GM19035 (cell line): ENCODE results near the gene TP73.

Experiments
- ATAC-seq: cut with Tn5 transposase; IDR thresholded peaks from one replicate; pipeline ENCODE4 v1.9.1; 2021; ENCODE audit not compliant: unreplicated experiment

Gene TP73

DNA sequence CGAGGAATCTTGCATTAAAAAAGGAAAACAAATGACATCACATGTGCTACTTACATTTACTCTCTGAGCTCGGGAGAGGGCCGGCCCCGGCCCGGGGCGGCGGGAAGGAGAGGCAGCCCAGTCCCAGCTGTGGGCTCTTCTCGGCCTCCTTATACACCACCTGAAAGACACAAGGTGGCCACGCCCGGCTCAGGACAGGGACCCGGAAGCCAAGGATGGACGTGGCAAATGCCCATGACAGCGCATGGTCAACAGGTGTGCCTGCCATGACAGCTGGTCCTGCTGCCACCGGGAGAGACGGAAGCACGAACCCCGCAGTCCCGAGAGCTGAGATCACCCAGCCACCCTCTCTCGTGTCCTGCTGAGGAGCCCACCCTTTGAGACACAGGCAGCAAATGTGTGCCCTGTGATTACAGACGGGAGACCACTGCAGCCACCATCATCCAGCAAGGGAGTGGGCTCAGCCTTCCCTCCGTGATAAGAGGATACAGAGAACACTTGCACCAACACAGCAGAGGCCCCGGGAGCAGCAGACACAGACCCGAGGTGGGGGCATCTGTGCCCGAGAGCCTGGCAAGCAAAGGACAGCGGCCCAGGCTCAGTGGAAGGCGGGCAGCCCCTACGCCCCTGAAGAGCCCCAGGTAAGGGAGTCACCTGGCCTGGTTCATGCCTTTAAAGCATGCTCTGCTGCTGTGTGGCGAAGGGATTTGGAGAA, 18.8 kb upstream of the TP73 start:
- no peak for ATAC-seq

DNA sequence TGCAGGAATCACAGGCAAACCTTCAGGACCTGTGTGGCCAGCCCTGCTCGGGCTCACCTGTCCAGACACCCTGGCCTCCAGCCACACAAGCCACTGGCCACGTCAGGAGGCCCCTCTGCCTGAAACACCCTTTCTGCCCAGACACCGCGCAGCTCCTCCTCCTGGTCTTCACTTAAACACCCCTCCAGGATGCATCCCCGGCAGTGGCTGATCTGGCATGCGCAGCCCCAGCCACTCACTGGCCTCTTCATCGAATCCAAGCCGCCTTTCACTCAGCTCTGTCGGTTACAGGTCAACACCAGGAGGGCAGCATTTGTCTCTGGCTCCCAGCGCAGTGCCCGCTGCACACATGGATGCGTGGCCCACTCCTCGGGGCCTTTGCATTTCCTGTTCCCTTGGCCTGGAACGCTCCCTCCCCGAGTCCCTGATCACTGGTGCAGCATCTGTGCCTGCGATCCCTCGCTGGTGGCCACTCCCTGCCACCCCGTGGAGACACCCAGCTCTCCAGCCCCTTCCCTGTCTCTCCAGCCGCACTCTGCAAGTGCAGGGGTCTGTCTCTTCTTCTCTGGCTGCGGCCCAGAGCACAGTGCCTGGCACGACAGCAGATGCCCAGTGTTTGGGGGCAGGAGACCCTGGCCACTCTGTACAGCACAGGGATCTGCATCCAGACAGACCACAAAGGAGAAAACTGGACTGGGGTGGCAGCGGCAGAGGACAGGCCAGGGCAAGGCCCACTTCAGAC, 18.1 kb upstream of the TP73 start:
- no peak for ATAC-seq

DNA sequence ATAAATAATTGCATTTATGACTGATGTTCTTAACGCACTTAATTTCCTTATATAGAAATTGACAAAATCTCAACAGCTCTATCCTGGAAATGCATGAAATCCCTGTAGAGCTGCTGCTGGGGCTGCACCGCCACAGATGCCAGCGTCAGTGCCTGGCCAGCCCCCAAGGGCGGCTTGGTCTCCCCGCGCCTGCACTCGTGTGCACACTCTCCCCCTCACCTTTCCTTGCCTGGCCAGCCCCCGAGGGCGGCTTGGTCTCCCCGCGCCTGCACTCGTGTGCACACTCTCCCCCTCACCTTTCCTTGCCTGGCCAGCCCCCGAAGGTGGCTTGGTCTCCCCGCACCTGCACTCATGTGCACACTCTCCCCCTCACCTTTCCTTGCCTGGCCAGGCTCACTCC, 16.2 kb upstream of the TP73 start:
- no peak for ATAC-seq

DNA sequence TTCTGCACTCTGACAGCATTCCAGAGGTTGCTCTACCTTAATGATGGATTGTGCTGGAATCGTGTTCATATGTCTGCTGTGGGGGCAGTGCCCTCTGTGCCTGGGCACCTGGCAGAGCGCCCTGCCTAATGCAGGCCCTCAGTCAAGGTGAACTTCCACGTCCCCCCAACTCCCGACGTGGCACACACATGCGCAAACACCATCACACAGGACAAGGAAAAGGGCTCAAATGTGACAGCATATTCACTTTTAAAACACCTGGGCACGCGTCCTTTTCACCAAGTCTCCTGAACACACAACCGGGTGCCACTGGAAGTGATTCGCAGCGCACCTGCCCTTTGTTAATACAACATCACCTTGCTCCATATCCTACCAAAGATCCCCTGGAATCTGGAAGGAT, 15.8 kb upstream of the TP73 start:
- no peak for ATAC-seq

DNA sequence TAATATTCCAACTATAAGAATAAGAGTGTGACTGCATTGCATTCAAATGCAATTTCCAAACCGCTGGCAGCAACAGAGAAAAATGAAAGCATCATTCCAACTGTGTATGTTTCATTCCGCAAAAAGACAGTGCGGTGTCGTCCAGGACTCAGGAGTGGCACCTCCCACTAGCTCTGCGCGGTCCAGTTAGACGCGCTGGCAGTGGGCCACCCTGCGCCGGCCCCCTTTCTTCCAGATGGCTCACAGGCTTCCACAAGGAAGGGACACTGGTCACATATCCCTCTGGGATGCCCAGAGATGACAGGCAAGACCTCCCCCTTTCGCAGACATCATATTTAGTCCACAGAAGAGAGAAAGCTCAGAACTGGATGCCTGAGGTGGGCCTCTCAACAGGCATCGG, 14.3 kb upstream of the TP73 start:
- no peak for ATAC-seq

DNA sequence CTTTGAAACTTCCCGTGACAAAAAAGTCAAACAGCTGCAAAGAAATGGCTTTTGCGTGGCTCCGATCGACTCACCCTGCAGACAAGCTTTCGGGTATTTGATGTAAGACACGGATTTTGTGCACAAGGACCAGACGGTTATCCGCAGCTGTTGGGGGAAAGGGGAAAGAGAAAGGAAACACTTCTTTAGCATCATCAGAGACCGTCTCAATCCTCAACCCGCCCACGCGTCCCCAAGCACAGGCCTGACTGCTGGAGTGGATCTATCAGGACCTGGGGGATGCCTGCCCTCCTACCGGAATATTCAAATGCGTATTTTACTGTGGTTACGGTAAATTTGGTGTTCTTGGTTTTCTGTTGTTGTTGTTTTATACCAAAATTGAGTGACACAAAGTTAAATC, 13.6 kb upstream of the TP73 start:
- no peak for ATAC-seq

DNA sequence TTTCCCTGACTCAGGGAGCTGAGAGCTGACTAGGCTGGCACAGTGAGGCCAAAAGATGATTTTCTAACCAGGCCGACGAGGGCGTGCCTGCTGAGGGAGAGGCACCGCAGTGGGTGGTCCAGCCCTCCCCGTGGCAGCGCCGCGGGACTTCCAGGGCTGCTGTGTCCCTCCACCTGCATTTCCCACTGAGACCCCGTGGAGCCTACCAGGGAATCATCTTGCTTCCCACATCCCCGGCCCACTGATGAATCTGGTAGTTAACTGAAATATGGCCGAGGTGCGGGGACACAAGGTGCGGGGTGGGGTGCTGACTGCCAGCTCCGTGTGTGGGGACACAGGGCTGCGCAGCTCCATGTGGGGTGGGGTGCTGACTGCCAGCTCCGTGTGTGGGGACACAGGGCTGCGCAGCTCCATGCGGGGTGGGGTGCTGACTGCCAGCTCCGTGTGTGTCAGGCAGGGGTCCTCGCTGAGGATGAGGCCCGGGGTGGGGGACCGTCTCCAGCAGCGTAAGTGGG, 12.9 kb upstream of the TP73 start:
- no peak for ATAC-seq

DNA sequence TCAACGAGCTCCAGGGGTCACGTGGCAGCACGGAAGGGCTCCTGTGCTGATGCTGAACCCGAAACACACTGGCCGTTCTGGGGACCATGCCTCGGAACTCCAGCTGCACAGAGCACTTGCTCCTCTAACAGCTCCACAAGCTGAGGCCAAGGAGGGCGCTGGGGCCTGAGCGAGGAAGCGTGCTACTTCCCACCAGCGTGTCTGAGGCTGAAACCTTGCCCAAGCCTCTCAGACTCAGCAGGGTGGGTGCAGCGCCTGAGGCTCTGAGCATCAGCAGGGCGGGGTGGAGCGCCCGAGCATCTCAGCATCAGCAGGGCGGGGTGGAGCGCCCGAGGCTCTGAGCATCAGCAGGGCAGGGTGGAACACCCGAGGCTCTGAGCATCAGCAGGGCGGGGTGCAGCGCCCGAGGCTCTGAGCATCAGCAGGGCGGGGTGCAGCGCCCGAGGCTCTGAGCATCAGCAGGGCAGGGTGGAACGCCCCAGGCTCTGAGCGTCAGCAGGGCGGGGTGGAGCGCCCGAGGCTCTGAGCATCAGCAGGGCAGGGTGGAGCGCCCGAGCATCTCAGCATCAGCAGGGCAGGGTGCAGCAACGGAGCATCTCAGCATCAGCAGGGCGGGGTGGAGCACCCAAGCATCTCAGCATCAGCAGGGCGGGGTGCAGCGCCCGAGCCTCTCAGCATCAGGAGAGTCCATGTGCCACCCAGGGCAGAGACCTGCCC, 12.0 kb upstream of the TP73 start:
- no peak for ATAC-seq

DNA sequence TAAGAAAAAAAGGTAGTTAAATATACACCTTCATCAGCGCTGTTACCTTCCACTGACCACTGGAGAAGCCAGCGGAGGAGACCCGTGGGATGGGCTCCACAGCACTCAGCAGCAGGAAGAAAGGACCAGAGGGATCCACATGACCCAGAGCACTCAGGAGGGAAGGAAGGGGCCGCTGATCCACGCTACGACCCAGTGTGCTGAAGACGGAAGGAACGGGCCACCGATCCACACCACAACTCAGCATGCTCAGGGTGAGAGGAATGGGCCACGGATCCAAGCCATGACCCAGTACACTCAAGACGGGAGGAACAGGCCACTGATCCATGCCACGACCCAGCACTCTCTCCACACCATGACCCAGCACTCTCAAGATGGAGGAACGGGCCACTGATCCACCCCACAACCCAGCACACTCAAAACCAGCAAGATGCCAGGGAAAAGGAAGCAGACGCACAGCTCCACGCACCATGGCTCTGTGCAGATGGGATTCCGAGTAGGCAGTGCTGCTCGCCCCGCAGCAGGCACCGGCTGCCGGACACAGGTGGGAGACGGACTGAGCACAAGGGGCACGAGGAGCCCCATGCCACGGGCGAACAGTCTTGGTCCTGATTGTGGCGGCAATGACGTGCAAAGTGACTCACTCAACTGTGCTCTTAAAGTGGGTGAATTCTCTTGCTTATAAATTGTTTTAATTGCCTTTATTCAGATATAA, 11.1 kb upstream of the TP73 start:
- no peak for ATAC-seq

DNA sequence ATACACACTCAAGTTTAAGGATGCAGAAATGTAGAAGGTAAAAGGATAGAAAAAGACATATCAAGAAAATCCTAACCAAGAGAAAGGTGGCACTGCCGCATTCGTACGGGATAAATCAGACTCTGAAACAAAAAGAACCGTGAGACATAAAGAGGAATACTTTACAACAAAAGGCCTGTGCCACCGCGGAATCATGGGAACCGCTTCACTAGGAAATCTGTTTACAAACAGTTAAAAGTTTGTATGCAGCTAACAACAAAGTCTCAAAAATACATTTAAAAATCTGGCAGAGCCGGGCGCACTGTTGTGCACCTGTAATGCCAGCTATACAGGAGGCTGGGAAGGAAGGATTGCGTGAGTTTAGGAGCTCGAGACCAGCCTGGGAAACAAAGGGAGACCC, 10.5 kb upstream of the TP73 start:
- no peak for ATAC-seq

DNA sequence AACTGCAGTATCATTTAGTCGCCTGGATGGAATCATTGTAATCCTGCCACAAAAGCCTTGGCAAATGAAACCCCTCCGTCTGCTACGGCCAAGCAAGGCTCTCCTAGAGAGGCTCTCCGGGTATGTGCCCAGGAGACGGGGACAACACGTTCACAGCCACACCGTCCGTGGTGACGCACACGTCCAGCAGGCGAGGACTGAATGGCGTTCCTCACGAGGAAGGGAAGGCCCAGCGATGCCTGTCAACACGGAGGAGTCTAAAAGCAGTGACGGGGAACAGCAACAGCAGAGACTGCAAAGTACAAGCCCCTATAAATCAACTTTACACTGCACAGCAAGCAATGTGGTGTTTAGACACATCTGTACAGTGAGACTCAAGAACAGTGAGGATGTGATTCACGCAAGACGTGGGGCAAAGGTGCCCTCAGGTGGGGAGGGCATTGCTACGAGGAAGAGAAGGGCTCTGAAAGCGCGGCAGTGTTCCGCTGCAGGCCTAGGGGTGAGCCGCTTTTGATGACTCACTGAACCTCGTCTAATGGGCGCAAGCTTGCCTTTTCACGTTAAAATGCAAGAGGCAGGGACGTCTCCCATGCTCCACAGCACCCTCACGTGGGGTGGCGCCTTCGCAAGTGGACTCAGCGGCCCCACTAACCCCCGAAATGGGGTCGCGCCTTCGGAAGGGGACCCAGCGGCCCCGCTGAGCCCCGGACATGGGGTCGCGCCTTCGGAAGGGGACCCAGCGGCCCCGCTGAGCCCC, 9.2 kb upstream of the TP73 start:
- ATAC-seq = no peak

DNA sequence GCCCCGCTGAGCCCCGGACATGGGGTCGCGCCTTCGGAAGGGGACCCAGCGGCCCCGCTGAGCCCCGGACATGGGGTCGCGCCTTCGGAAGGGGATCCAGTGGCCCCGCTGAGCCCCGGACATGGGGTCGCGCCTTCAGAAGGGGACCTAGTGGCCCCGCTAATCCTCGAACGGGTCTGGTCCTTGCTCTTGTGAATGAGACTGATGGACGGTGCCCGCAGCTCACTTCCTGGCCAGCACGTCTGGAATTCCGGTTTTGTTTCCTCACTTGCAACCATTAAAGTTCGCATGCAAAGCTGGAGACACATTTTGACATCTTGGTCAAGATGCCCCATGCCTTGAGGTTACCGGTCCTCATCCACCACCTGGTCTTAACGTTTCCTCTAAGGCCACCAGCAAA, 8.0 kb upstream of the TP73 start:
- no peak for ATAC-seq

DNA sequence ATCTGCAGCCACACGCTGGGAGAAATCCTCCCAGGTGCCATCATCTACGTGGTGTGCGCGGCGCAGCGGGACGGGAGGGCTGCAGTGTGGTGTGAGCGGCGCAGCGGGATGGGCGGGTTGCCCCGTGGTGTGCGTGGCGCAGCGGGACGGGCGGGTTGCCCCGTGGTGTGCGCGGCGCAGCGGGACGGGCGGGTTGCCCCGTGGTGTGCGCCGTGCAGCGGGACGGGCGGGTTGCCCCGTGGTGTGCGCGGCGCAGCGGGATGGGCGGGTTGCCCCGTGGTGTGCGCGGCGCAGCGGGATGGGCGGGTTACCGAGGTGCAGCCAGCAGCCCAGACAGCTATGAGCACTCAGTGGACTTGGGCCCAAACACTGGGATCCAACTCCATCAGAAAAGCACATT, 7.1 kb upstream of the TP73 start:
- no peak for ATAC-seq

DNA sequence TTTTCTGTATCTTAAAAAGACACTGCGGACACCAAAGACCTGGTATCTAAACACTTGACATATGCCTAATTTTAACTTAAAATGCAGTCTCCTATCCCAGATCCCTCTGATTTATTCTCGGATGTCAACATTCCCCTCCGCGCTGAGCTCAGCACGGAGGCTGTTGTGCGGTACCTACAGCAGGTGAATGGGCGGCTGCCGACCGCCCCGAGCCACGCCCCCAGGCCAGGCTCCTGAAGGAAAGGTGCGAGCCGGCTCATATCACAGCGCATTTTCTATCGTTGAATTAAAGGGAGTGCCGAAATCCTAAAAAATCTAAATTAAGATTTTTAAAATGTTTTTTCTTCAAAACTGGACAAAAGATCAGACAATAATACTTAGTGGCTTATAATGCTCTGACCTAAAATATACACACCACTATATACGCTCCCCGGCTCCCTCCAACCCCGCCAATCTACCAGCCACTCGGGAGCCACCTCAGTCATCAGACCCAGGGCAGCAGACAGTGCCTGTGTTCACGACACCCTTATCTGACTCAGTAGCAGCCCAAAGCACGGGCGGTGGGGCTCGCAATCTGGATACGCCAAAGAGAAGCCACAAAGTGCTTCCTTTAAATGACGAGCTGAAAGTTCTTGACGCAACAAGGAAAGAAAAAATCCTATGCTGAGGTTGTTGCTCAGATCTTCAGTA, 6.5 kb upstream of the TP73 start:
- no peak for ATAC-seq

DNA sequence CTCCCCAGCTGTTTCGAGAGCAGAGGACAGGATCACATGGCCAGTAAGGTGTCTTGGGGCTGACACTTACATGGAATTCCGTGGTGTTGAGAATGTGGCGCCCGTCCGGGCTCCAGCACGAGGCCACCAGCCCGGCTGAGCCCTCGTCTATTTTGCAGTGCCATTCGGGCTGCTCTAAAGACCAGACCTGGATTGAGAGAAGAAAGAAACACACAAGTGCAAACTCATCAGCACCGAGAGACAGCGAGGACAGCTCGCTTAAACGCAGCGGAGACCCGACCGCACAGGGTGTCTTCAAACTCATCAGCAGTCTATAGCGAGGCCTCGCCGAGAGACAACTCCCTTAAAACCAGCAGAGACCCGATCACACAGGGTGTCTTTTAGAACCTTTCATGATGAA, 5.7 kb upstream of the TP73 start:
- no peak for ATAC-seq

DNA sequence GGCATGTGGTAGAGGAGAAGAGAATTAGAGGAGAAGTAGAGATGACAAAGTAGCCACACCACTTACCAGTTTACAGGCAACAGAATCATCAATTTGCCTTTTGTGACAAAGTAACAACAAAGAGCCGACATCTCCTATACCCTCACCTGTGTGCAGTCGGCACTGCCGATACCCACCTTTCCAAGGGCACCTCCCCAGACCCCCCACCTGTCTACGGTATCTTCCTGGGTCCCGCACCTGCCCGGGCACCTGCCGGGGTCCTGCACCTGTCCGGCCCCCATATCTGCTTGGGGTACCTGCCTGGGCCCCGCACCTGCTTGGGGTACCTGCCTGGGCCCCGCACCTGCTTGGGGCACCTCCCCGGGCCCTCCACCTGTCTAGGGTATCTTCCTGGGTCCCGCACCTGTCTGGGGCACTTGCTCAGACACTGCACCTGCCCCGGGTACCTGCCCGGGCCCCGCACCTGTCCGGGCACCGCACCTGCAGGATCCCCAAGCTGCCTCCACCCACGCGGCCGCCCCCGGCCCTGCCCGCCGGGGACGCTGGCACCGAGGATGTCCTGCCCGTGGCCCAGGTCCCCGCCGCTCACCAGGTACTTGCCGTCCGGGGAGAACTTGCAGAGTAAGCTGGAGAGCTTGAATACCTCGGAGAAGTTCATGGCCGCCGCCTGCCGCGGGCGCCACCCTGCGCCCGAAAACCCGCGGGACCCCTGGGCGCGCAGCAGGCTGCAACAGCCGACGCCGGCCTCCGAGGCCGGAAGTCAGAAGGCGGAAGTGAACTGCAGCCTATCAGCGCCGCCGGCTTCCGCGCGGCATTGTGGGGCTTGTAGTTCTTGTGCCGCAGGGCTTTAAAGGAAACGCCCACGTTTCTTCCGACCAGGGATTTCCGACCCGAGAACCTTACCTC, 2.7 kb upstream of the TP73 start, which contains the start of gene WRAP73:
WRAP73 (minus strand) TSS at position 762 of the 906 bp plus-strand sequence; CDS start at position 658, 104 bp downstream.
- peak; percentile 74 for ATAC-seq

DNA sequence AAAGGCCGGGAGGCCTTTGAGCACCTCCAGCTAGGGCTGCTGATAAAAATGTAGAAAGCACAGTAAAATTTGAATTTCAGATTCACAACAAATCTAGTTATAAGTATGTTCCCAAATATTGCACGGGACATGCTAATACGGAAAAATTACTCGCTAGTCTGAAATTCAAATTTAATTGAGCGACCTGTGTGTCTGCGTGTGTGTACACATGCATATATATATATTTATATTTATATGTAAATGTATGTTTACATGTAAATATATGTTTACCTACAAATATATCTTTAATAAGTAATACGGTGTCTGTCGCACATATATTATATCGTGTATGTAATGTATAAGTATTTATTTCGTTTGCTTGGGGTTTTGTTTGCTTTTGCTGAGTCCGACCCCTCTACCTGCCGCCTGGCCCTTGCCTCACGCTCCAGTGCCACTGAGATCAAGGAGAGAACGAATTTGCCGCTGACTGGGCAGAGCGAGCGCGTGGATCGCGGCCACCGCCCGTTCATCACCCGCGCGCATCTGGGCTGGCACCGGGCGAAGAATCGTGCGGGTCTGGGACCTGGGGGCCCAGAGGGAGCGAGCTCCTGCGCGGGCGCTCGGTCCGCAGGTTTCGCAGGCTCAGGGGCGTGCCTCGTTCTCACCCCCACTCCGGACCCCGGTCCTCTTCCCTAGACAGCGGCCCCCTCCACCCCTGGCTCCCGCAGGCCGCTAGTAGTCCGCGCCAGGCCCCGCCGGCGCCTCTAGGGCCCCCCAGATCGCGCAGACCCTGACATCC, 1.9 kb upstream of the TP73 start:
- no peak for ATAC-seq
